K562 (cell line): Measurements from ENCODE around the gene KCND1.

Experiments
- ETV6 ChIP-seq, 3 experiments: fragments of 150-350 bp in 1 of 3; sonication (generic) in 1 of 3; formaldehyde crosslinking in 1 of 3; IDR thresholded peaks; 2 replicates each; pipeline versions ENCODE4 v1.6.1 to v1.8.0; 2014 to 2022; ENCODE audit warnings: borderline replicate concordance in 2 of 3, low read depth in 2 of 3, antibody characterized with exemption in 1 of 3, low read length in 1 of 3, mild to moderate bottlenecking in 1 of 3, missing genetic modification reagents in 1 of 3
- FOS ChIP-seq: IDR thresholded peaks from 3 replicates; pipeline ENCODE4 v1.6.1; 2011; ENCODE audit not compliant: insufficient read length; ENCODE audit errors: extremely low read depth
- FOXK2 ChIP-seq, 2 experiments: fragments of 450-650 bp; IDR thresholded peaks in 1 of 2; conservative IDR thresholded peaks in 1 of 2; 2 replicates each; pipeline ENCODE4 v1.6.1; 2016; ENCODE audit warnings: low read depth in 2 of 2, mild to moderate bottlenecking in 1 of 2
- GABPA ChIP-seq: fragments of 200-800 bp; sonication (Bioruptor generic); conservative IDR thresholded peaks from 2 replicates; pipeline ENCODE4 v1.6.1; 2016; ENCODE audit warnings: low read depth, missing genetic modification characterization, missing compliant biosample characterization
- MXI1 ChIP-seq: IDR thresholded peaks from 2 replicates; pipeline ENCODE4 v1.6.1; 2011; ENCODE audit warnings: low read depth, mild to moderate bottlenecking, improper control_type of control experiment, low read length
- SAFB2 ChIP-seq: fragments of 200-400 bp; formaldehyde crosslinking; IDR thresholded peaks from 2 replicates; pipeline ENCODE4 v1.6.1; 2018; ENCODE audit warnings: borderline replicate concordance, low read length, low read depth, moderate library complexity; ENCODE audit not compliant: severe bottlenecking
- STAG1 ChIP-seq: sonication (generic); formaldehyde crosslinking; IDR thresholded peaks from 2 replicates; pipeline ENCODE4 v1.5.0; 2020; ENCODE audit warnings: missing genetic modification reagents, borderline replicate concordance
- TSC22D4 ChIP-seq: fragments of 450-650 bp; IDR thresholded peaks from 2 replicates; pipeline ENCODE4 v1.6.1; 2016; ENCODE audit warnings: missing genetic modification characterization, missing biosample characterization, control low read depth
- TF ChIP-seq, protein P1 (sequence below): fragments of 250-450 bp; sonication (Bioruptor Pico); IDR thresholded peaks from 2 replicates; pipeline ENCODE4 v1.5.0; 2021
- TF ChIP-seq, protein P2 (sequence below), 3 experiments: IDR thresholded peaks in 2 of 3; conservative IDR thresholded peaks in 1 of 3; 2 replicates each; pipeline ENCODE4 v1.5.1; 2011 to 2012; ENCODE audit warnings: low read length in 3 of 3, mild to moderate bottlenecking in 3 of 3, control low read depth in 2 of 3, improper control_type of control experiment in 1 of 3, inconsistent platforms in 1 of 3, low read depth in 1 of 3, mixed read lengths in 1 of 3, moderate library complexity in 1 of 3; ENCODE audit not compliant: insufficient read depth in 2 of 3
- TF ChIP-seq, protein P3 (sequence below), 2 experiments: fragments of 450-650 bp; formaldehyde crosslinking in 1 of 2; IDR thresholded peaks; 2 replicates each; pipeline versions ENCODE4 v1.4.0 to v1.6.1; 2014 to 2020; ENCODE audit warnings: mild to moderate bottlenecking in 2 of 2, borderline replicate concordance in 1 of 2, low read depth in 1 of 2

DNA sequence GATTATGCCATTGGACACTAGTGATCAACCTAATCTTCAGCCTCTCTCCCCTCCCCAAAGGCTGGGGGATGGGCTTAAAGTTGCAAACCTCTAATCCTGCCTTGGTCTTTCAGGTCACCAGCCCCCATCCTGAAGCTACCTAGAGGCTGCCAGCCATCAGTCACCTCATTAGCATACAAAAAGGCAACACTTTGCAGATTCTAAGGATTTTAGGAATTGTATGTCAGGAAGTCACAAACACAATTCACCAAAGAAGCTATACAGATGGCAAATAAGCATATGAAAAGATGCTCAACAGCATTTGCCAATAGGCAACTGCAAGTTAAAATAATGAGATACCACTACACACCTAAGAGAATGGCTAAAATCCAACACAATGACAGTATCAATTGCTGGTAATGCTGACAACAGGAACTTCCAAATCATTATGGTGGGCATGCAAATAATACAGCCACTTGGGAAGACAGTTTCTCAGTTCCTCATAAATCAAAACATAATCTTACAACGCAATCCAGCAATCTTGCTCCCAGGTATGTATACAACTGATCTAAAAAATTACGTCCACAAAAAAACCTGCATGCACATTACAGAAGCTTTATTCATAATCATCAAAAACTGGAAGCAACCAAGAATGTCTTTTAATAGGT, 43.8 kb downstream of the KCND1 start:
- TF ChIP-seq STAG1 (CRISPR knock-in tag), result no peak
- TF ChIP-seq SAFB2, result no peak
- no peak for TF ChIP-seq TSC22D4
- TF ChIP-seq, protein P1, sequence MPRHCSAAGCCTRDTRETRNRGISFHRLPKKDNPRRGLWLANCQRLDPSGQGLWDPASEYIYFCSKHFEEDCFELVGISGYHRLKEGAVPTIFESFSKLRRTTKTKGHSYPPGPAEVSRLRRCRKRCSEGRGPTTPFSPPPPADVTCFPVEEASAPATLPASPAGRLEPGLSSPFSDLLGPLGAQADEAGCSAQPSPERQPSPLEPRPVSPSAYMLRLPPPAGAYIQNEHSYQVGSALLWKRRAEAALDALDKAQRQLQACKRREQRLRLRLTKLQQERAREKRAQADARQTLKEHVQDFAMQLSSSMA, result no peak
- no peak for TF ChIP-seq ETV6 (IDR thresholded peaks at IDR 0.05; ENCODE audit: borderline replicate concordance in 1 of 2, low read depth in 2 of 2, low read length in 1 of 2)
- TF ChIP-seq ETV6 (CRISPR knock-in tag; IDR thresholded peaks at IDR 0.05; ENCODE audit: borderline replicate concordance), result no peak
- TF ChIP-seq MXI1, result no peak
- TF ChIP-seq, protein P2, sequence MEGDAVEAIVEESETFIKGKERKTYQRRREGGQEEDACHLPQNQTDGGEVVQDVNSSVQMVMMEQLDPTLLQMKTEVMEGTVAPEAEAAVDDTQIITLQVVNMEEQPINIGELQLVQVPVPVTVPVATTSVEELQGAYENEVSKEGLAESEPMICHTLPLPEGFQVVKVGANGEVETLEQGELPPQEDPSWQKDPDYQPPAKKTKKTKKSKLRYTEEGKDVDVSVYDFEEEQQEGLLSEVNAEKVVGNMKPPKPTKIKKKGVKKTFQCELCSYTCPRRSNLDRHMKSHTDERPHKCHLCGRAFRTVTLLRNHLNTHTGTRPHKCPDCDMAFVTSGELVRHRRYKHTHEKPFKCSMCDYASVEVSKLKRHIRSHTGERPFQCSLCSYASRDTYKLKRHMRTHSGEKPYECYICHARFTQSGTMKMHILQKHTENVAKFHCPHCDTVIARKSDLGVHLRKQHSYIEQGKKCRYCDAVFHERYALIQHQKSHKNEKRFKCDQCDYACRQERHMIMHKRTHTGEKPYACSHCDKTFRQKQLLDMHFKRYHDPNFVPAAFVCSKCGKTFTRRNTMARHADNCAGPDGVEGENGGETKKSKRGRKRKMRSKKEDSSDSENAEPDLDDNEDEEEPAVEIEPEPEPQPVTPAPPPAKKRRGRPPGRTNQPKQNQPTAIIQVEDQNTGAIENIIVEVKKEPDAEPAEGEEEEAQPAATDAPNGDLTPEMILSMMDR (IDR thresholded peaks at IDR 0.05 in 2 of 3, conservative IDR thresholded peaks at IDR 0.05 in 1 of 3; ENCODE audit: insufficient read depth in 2 of 3, low read depth in 1 of 3, low read length in 3 of 3), result no peak
- no peak for TF ChIP-seq GABPA
- no peak for TF ChIP-seq FOXK2 (conservative IDR thresholded peaks at IDR 0.05 in 1 of 2, IDR thresholded peaks at IDR 0.05 in 1 of 2; ENCODE audit: low read depth in 2 of 2)
- no peak for TF ChIP-seq FOS
- TF ChIP-seq, protein P3, sequence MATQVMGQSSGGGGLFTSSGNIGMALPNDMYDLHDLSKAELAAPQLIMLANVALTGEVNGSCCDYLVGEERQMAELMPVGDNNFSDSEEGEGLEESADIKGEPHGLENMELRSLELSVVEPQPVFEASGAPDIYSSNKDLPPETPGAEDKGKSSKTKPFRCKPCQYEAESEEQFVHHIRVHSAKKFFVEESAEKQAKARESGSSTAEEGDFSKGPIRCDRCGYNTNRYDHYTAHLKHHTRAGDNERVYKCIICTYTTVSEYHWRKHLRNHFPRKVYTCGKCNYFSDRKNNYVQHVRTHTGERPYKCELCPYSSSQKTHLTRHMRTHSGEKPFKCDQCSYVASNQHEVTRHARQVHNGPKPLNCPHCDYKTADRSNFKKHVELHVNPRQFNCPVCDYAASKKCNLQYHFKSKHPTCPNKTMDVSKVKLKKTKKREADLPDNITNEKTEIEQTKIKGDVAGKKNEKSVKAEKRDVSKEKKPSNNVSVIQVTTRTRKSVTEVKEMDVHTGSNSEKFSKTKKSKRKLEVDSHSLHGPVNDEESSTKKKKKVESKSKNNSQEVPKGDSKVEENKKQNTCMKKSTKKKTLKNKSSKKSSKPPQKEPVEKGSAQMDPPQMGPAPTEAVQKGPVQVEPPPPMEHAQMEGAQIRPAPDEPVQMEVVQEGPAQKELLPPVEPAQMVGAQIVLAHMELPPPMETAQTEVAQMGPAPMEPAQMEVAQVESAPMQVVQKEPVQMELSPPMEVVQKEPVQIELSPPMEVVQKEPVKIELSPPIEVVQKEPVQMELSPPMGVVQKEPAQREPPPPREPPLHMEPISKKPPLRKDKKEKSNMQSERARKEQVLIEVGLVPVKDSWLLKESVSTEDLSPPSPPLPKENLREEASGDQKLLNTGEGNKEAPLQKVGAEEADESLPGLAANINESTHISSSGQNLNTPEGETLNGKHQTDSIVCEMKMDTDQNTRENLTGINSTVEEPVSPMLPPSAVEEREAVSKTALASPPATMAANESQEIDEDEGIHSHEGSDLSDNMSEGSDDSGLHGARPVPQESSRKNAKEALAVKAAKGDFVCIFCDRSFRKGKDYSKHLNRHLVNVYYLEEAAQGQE (IDR thresholded peaks at IDR 0.05; ENCODE audit: borderline replicate concordance), result no peak
- TF ChIP-seq, protein P3 (CRISPR knock-in tag; IDR thresholded peaks at IDR 0.05; ENCODE audit: low read depth), result no peak
